GM23338 (cell line): ENCODE data around the gene TUBG2. TPM values are rescaled to one million over a fixed set of nuclear protein-coding genes. Genes with fewer than 3 reads are reported as not detected.
"Not testable (repeated sequence)": the region's sequence is repeated elsewhere in the genome, so short reads cannot be mapped to it uniquely, and the experiment has no call there.

ENCODE experiments used
- ATAC-seq: fragments of 200-7000 bp; cut with Tn5 transposase; 3 replicates; pipeline ENCODE4 v1.9.1; 2020
- DNase-seq: peaks from one replicate; pipeline ENCODE4 v3.0.0-alpha.2; 2015; ENCODE audit warnings: low spot score
- H2AFZ ChIP-seq: fragments of 200-600 bp; sonication (generic); 2 replicates; pipeline ENCODE4 v1.8.0; 2016; ENCODE audit warnings: antibody characterized with exemption, mild to moderate bottlenecking, moderate library complexity
- H3F3A ChIP-seq: fragments of 200-600 bp; sonication (generic); replicated peaks from 2 replicates; pipeline ENCODE4 v1.8.0; 2017; ENCODE audit warnings: antibody characterized with exemption, mixed run types, low read depth
- H3K27ac ChIP-seq: fragments of 200-600 bp; sonication (generic); 2 replicates; pipeline ENCODE4 v1.6.1; 2016; ENCODE audit warnings: low read depth
- H3K27me3 ChIP-seq: fragments of 200-600 bp; sonication (generic); 2 replicates; pipeline ENCODE4 v1.8.0; 2016; ENCODE audit warnings: mild to moderate bottlenecking, mixed run types, moderate library complexity; ENCODE audit not compliant: insufficient read depth
- H3K36me3 ChIP-seq: fragments of 200-600 bp; sonication (generic); 2 replicates; pipeline ENCODE4 v1.8.0; 2016; ENCODE audit warnings: mild to moderate bottlenecking; ENCODE audit not compliant: insufficient read depth
- H3K4me1 ChIP-seq: fragments of 200-600 bp; sonication (generic); 2 replicates; pipeline ENCODE4 v1.8.0; 2016; ENCODE audit warnings: mild to moderate bottlenecking, moderate library complexity; ENCODE audit not compliant: insufficient read depth
- H3K4me2 ChIP-seq: fragments of 200-600 bp; sonication (generic); 2 replicates; pipeline ENCODE4 v1.7.1; 2017; ENCODE audit warnings: mixed run types
- H3K4me3 ChIP-seq: fragments of 200-600 bp; sonication (generic); 2 replicates; pipeline ENCODE4 v1.6.1; 2016; ENCODE audit warnings: mixed run types
- H3K79me2 ChIP-seq: fragments of 200-600 bp; sonication (generic); replicated peaks from 2 replicates; pipeline ENCODE4 v1.8.0; 2017; ENCODE audit warnings: mild to moderate bottlenecking; ENCODE audit not compliant: insufficient read depth
- H3K9me2 ChIP-seq: fragments of 200-600 bp; sonication (generic); 2 replicates; pipeline ENCODE4 v1.8.0; 2017; ENCODE audit not compliant: insufficient read depth
- H4K20me1 ChIP-seq: fragments of 200-600 bp; sonication (generic); replicated peaks from 2 replicates; pipeline ENCODE4 v1.8.0; 2017; ENCODE audit warnings: mild to moderate bottlenecking; ENCODE audit not compliant: insufficient read depth
- H3K27ac Mint-ChIP-seq: 2 replicates; pipeline ENCODE4 v1.8.0; 2020; ENCODE audit warnings: inconsistent platforms, mild to moderate bottlenecking, moderate library complexity, mixed read lengths
- H3K27me3 Mint-ChIP-seq: 3 replicates; pipeline ENCODE4 v1.8.0; 2022; ENCODE audit warnings: low read depth, mild to moderate bottlenecking, moderate library complexity, mixed read lengths, inconsistent platforms; ENCODE audit not compliant: insufficient read depth, poor library complexity
- H3K36me3 Mint-ChIP-seq: 3 replicates; pipeline ENCODE4 v1.8.0; 2021; ENCODE audit warnings: low read depth, mild to moderate bottlenecking, inconsistent platforms, moderate library complexity, mixed read lengths
- H3K4me1 Mint-ChIP-seq: 3 replicates; pipeline ENCODE4 v1.8.0; 2020; ENCODE audit warnings: mild to moderate bottlenecking, inconsistent platforms, mixed read lengths
- H3K4me3 Mint-ChIP-seq: 3 replicates; pipeline ENCODE4 v1.8.0; 2021; ENCODE audit warnings: moderate library complexity, mild to moderate bottlenecking, inconsistent platforms, mixed read lengths
- H3K9me3 Mint-ChIP-seq: 3 replicates; pipeline ENCODE4 v1.8.0; 2020; ENCODE audit warnings: moderate library complexity, mild to moderate bottlenecking, inconsistent platforms, mixed read lengths
- CREB1 ChIP-seq: fragments of 250-450 bp; sonication (Bioruptor Pico); IDR thresholded peaks from 2 replicates; pipeline ENCODE4 v1.5.0; 2020; ENCODE audit warnings: low read depth, mild to moderate bottlenecking, moderate library complexity
- ETS1 ChIP-seq: IDR thresholded peaks from 2 replicates; pipeline ENCODE4 v1.6.1; 2016; ENCODE audit warnings: antibody characterized with exemption
- EZH2phosphoT487 ChIP-seq: fragments of 200-600 bp; sonication (generic); IDR thresholded peaks from one replicate; pipeline ENCODE4 v1.8.1; 2018; ENCODE audit warnings: antibody characterized with exemption; ENCODE audit not compliant: unreplicated experiment
- JUNB ChIP-seq: IDR thresholded peaks from one replicate; pipeline ENCODE4 v1.6.1; 2016; ENCODE audit warnings: antibody characterized with exemption; ENCODE audit not compliant: unreplicated experiment
- POLR2AphosphoS5 ChIP-seq: IDR thresholded peaks from 2 replicates; pipeline ENCODE4 v1.6.1; 2016; ENCODE audit warnings: antibody characterized with exemption, low read depth
- ZNF114 ChIP-seq: fragments of 250-450 bp; sonication (Bioruptor Pico); IDR thresholded peaks from 2 replicates; pipeline ENCODE4 v1.5.0; 2020; ENCODE audit warnings: mild to moderate bottlenecking, moderate library complexity
- polyA plus RNA-seq: library from polyadenylated mRNA; unstranded; fragments of >200 nt; fragmentation: Nextera tagmentation; extraction: Ambion mirVana; gene quantifications from 2 replicates; pipeline ENCODE4 v1.2.1, GENCODE V29; 2016
- total RNA-seq: library from RNA; depleted of rRNA; stranded (reverse); fragments of >200 nt; shearing (Covaris generic); gene quantifications from 2 replicates; pipeline ENCODE4 v1.2.3, GENCODE V29; 2014
- TF ChIP-seq, protein P1 (sequence below), 2 experiments: fragments of 200-600 bp in 1 of 2; sonication (generic) in 1 of 2; conservative IDR thresholded peaks; 2 replicates each; pipeline versions ENCODE4 v1.5.1 to v1.6.1; 2016 to 2017; ENCODE audit warnings: antibody characterized with exemption in 2 of 2, low read depth in 2 of 2, mild to moderate bottlenecking in 2 of 2, moderate library complexity in 1 of 2

TUBG2 gene
- total and polyA plus RNA-seq, 2 experiments from 2014 or later, result 18.2 to 19.0 TPM

- peaks cover 2% of the 10 kb centered on the region; the same call in 2 of the 3 replicates for H3K4me1 Mint-ChIP-seq
- H3K4me3 Mint-ChIP-seq, result no peak overlapping the region
These were observed 35.1 kb upstream of the TUBG2 start for GRCh38 chr17:42623732-42624596.

GRCh38 chr17:42627032-42627764 is 31.9 kb upstream of the TUBG2 start:
- not testable (repeated sequence) for H3K4me1 Mint-ChIP-seq, H3K27ac Mint-ChIP-seq, H3F3A ChIP-seq, H3K79me2 ChIP-seq, H3K36me3 ChIP-seq, H3K27me3 ChIP-seq, H2AFZ ChIP-seq, H4K20me1 ChIP-seq, H3K9me3 Mint-ChIP-seq, H3K36me3 Mint-ChIP-seq, H3K4me3 ChIP-seq, H3K9me2 ChIP-seq, H3K4me1 ChIP-seq, H3K4me2 ChIP-seq, H3K27me3 Mint-ChIP-seq, H3K4me3 Mint-ChIP-seq, H3K27ac ChIP-seq
- DNase-seq (peak; percentile 45), ATAC-seq (peak; percentile 90)

More at GRCh38 chr17:42623732-42624596, 35.1 kb upstream of the TUBG2 start:
- TF ChIP-seq CREB1 (no peak), EZH2phosphoT487 (no peak), JUNB (no peak), ZNF114 (no peak), POLR2AphosphoS5 (no peak), ETS1 (no peak)
- TF ChIP-seq, protein P1, sequence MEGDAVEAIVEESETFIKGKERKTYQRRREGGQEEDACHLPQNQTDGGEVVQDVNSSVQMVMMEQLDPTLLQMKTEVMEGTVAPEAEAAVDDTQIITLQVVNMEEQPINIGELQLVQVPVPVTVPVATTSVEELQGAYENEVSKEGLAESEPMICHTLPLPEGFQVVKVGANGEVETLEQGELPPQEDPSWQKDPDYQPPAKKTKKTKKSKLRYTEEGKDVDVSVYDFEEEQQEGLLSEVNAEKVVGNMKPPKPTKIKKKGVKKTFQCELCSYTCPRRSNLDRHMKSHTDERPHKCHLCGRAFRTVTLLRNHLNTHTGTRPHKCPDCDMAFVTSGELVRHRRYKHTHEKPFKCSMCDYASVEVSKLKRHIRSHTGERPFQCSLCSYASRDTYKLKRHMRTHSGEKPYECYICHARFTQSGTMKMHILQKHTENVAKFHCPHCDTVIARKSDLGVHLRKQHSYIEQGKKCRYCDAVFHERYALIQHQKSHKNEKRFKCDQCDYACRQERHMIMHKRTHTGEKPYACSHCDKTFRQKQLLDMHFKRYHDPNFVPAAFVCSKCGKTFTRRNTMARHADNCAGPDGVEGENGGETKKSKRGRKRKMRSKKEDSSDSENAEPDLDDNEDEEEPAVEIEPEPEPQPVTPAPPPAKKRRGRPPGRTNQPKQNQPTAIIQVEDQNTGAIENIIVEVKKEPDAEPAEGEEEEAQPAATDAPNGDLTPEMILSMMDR (conservative IDR thresholded peaks at IDR 0.05; ENCODE audit: low read depth in 2 of 2), result peak in 1 of 2 experiments; percentile 56; a peak in 2 of 4 replicates
- H3K79me2 ChIP-seq, result no peaks in the 10 kb centered on the region
- H2AFZ ChIP-seq, result no peak overlapping the region
- Mint-ChIP-seq H3K27me3 (peaks cover 2% of the 10 kb centered on the region), H3K36me3 (no peaks in the 10 kb centered on the region), H3K9me3 (no peaks in the 10 kb centered on the region; the same call in 2 of the 3 replicates), H3K27ac (no peak overlapping the region)
- no peaks in the 10 kb centered on the region for H3K36me3 ChIP-seq
- ATAC-seq, result no peak
- H3K4me1 ChIP-seq, result no peaks in the 10 kb centered on the region
- no peaks in the 10 kb centered on the region for H4K20me1 ChIP-seq
- H3K27me3 ChIP-seq, result no peaks in the 10 kb centered on the region
- no peaks in the 10 kb centered on the region for H3F3A ChIP-seq
- H3K27ac ChIP-seq, result no peak overlapping the region
- H3K4me2 ChIP-seq, result no peak overlapping the region
- no peak for DNase-seq
- no peak overlapping the region for H3K4me3 ChIP-seq
- no peaks in the 10 kb centered on the region for H3K9me2 ChIP-seq
